Ectodermal cell (in vitro differentiated cells): ENCODE measurements around the gene PRDM10.
"Not testable (repeated sequence)": the region's sequence is repeated elsewhere in the genome, so short reads cannot be mapped to it uniquely, and the experiment has no call there.

Experiments
- H3K27ac ChIP-seq: 2 replicates; pipeline ENCODE4 v1.7.0; 2013; ENCODE audit warnings: mild to moderate bottlenecking, low read depth, low read length; ENCODE audit not compliant: insufficient read depth, poor library complexity, severe bottlenecking
- H3K27me3 ChIP-seq: 2 replicates; pipeline ENCODE4 v1.7.0; 2013; ENCODE audit warnings: mild to moderate bottlenecking, low read length; ENCODE audit not compliant: insufficient read depth, control insufficient read depth, poor library complexity, severe bottlenecking
- H3K36me3 ChIP-seq: one replicate; pipeline ENCODE4 v1.7.0; 2013; ENCODE audit warnings: low read length; ENCODE audit not compliant: control insufficient read depth, insufficient read depth
- H3K4me1 ChIP-seq: one replicate; pipeline ENCODE4 v1.7.0; 2013; ENCODE audit warnings: low read length; ENCODE audit not compliant: control insufficient read depth, insufficient read depth
- H3K4me3 ChIP-seq: 2 replicates; pipeline ENCODE4 v1.7.0; 2013; ENCODE audit warnings: low read depth, low read length, control low read depth; ENCODE audit not compliant: insufficient read depth
- H3K9me3 ChIP-seq: 2 replicates; pipeline ENCODE4 v1.7.0; 2013; ENCODE audit warnings: mild to moderate bottlenecking, low read length, moderate library complexity; ENCODE audit not compliant: control insufficient read depth
- WGBS, 2 experiments: methylation state at CpG; one replicate each; pipeline ENCODE4 v1.1.7; 2013; ENCODE audit warnings: missing lambda C conversion rate in 2 of 2; 5-methylcytosine and 5-hydroxymethylcytosine counted together

Gene PRDM10

GRCh38 chr11:129976328-129976727 lies 26.3 kb downstream of the PRDM10 start:
- Histone ChIP-seq H3K27me3 (no peaks in the 10 kb centered on the region), H3K27ac (no peak overlapping the region), H3K36me3 (no peaks in the 10 kb centered on the region), H3K9me3 (no peaks in the 10 kb centered on the region), H3K4me1 (peaks cover 3% of the 10 kb centered on the region), H3K4me3 (no peak overlapping the region)
- 95 to 98% methylated on average over 6 of the region's 6 CpGs for WGBS, 2 experiments

- Histone ChIP-seq H3K27me3 (no peaks in the 10 kb centered on the region), H3K9me3 (no peaks in the 10 kb centered on the region), H3K27ac (no peak overlapping the region), H3K4me3 (no peak overlapping the region), H3K4me1 (peaks cover 3% of the 10 kb centered on the region), H3K36me3 (no peaks in the 10 kb centered on the region)
- WGBS, 2 experiments, result 94 to 98% methylated on average over 2 of the region's 2 CpGs
Measured at GRCh38 chr11:129975543-129975942, 27.1 kb downstream of the PRDM10 start.

GRCh38 chr11:129974672-129975071 lies 28.0 kb downstream of the PRDM10 start:
- Histone ChIP-seq H3K27ac (no peak overlapping the region), H3K27me3 (no peaks in the 10 kb centered on the region), H3K36me3 (no peaks in the 10 kb centered on the region), H3K9me3 (no peaks in the 10 kb centered on the region), H3K4me3 (no peak overlapping the region), H3K4me1 (peaks cover 3% of the 10 kb centered on the region)
- WGBS, 2 experiments, result 94 to 95% methylated on average over 11 of the region's 11 CpGs

- no peaks in the 10 kb centered on the region for H3K9me3 ChIP-seq
- no peaks in the 10 kb centered on the region for H3K27me3 ChIP-seq
- no peaks in the 10 kb centered on the region for H3K36me3 ChIP-seq
- no peak overlapping the region for H3K4me3 ChIP-seq
- peaks cover 3% of the 10 kb centered on the region for H3K4me1 ChIP-seq
- H3K27ac ChIP-seq, result no peak overlapping the region
Measured at GRCh38 chr11:129974237-129974636, 28.4 kb downstream of the PRDM10 start.

GRCh38 chr11:129973809-129974208 lies 28.8 kb downstream of the PRDM10 start:
- Histone ChIP-seq H3K36me3 (no peaks in the 10 kb centered on the region), H3K4me1 (peaks cover 3% of the 10 kb centered on the region), H3K27me3 (no peaks in the 10 kb centered on the region), H3K9me3 (no peaks in the 10 kb centered on the region), H3K27ac (no peak overlapping the region), H3K4me3 (no peak overlapping the region)
- WGBS, 2 experiments, result 16 to 24% methylated on average over 5 of the region's 5 CpGs

- H3K4me1 ChIP-seq, result peaks cover 3% of the 10 kb centered on the region
- H3K27ac ChIP-seq, result no peak overlapping the region
- WGBS, 2 experiments, result 100% methylated on average over 1 of the region's 1 CpG; no CpG with 5 or more reads in 1 of the 2 experiments
- no peak overlapping the region for H3K4me3 ChIP-seq
- no peaks in the 10 kb centered on the region for H3K27me3 ChIP-seq
- H3K36me3 ChIP-seq, result no peaks in the 10 kb centered on the region
- H3K9me3 ChIP-seq, result no peaks in the 10 kb centered on the region
Measured at GRCh38 chr11:129973068-129973467, 29.6 kb downstream of the PRDM10 start.

- 57 to 67% methylated on average over 4 to 5 of the region's 5 CpGs for WGBS, 2 experiments
- H3K36me3 ChIP-seq, result no peaks in the 10 kb centered on the region
- H3K4me3 ChIP-seq, result no peak overlapping the region
- no peaks in the 10 kb centered on the region for H3K9me3 ChIP-seq
- no peaks in the 10 kb centered on the region for H3K27me3 ChIP-seq
- H3K27ac ChIP-seq, result no peak overlapping the region
- peaks cover 3% of the 10 kb centered on the region for H3K4me1 ChIP-seq
Measured at GRCh38 chr11:129972611-129973010, 30.0 kb downstream of the PRDM10 start.

- H3K36me3 ChIP-seq, H3K27me3 ChIP-seq, H3K9me3 ChIP-seq, H3K4me1 ChIP-seq, H3K4me3 ChIP-seq, H3K27ac ChIP-seq: not testable (repeated sequence)
- 95 to 97% methylated on average over 29 of the region's 29 CpGs for WGBS, 2 experiments
Measured at GRCh38 chr11:129971856-129972255, 30.8 kb downstream of the PRDM10 start.

- H3K27ac ChIP-seq, result no peak overlapping the region
- H3K9me3 ChIP-seq, result no peaks in the 10 kb centered on the region
- 83 to 100% methylated on average over 2 of the region's 2 CpGs for WGBS, 2 experiments
- H3K4me3 ChIP-seq, result no peak overlapping the region
- no peaks in the 10 kb centered on the region for H3K36me3 ChIP-seq
- peaks cover 3% of the 10 kb centered on the region for H3K4me1 ChIP-seq
- no peaks in the 10 kb centered on the region for H3K27me3 ChIP-seq
Measured at GRCh38 chr11:129969920-129970319, 32.7 kb downstream of the PRDM10 start.

GRCh38 chr11:129968591-129969419 lies 33.8 kb downstream of the PRDM10 start:
- no peaks in the 10 kb centered on the region for H3K27me3 ChIP-seq
- no peak overlapping the region for H3K4me3 ChIP-seq
- H3K36me3 ChIP-seq, result no peaks in the 10 kb centered on the region
- peaks cover 3% of the 10 kb centered on the region for H3K4me1 ChIP-seq
- H3K27ac ChIP-seq, result no peak overlapping the region
- H3K9me3 ChIP-seq, result no peaks in the 10 kb centered on the region
- 86 to 93% methylated on average over 7 to 9 of the region's 9 CpGs for WGBS, 2 experiments
